Testis (tissue), 3 donors: Measurements from ENCODE around the gene NCOA4. TPM values are rescaled to one million over a fixed set of nuclear protein-coding genes. Genes with fewer than 3 reads are reported as not detected.
"Not testable (repeated sequence)": the region's sequence is repeated elsewhere in the genome, so short reads cannot be mapped to it uniquely, and the experiment has no call there.

Experiments used
- DNase-seq: peaks from one replicate; pipeline ENCODE4 v3.0.0-alpha.2; 2019
- H3K27ac ChIP-seq, 2 donors: fragments of 200-600 bp; sonication (generic); one replicate each; pipeline ENCODE4 v1.5.1; 2019
- H3K27me3 ChIP-seq: fragments of 200-600 bp; sonication (generic); one replicate; pipeline ENCODE4 v1.5.1; 2019
- H3K36me3 ChIP-seq: fragments of 200-600 bp; sonication (generic); one replicate; pipeline ENCODE4 v1.5.1; 2017; ENCODE audit warnings: low read depth; ENCODE audit errors: missing control alignments
- H3K4me1 ChIP-seq: fragments of 200-600 bp; sonication (generic); one replicate; pipeline ENCODE4 v1.5.1; 2019
- H3K4me3 ChIP-seq, 2 donors: fragments of 200-600 bp; sonication (generic); one replicate each; pipeline ENCODE4 v1.5.1; 2017 to 2019
- H3K9me3 ChIP-seq: fragments of 200-600 bp; sonication (generic); one replicate; pipeline ENCODE4 v1.5.1; 2017
- CTCF ChIP-seq, 3 experiments: fragments of 450-650 bp in 2 of 3; fragments of 200-600 bp in 1 of 3; sonication (generic) in 1 of 3; IDR thresholded peaks; one replicate each; pipeline ENCODE4 v1.5.1; 2016 to 2019; ENCODE audit warnings: antibody characterized with exemption in 3 of 3, mild to moderate bottlenecking in 2 of 3, moderate library complexity in 1 of 3
- POLR2A ChIP-seq: fragments of 450-650 bp; IDR thresholded peaks from one replicate; pipeline ENCODE4 v1.6.1; 2017; ENCODE audit warnings: antibody characterized with exemption, mild to moderate bottlenecking, moderate library complexity
- WGBS, 2 donors: methylation state at CpG; one replicate each; pipeline ENCODE4 v1.1.5; 2018; 5-methylcytosine and 5-hydroxymethylcytosine counted together
- intact Hi-C: fragments of 100-400 bp; cut with DNase I; formaldehyde crosslinking; loops from one replicate; pipeline ENCODE4 v1.15.1; 2023; ENCODE audit warnings: low total_unique reads
- polyA plus RNA-seq: library from polyadenylated mRNA; stranded (reverse); fragments of 350-450 nt; fragmentation: Illumina TruSeq; extraction: RNeasy Lipid Tissue Mini Kit (QIAGEN cat#74804); gene quantifications from one replicate; pipeline ENCODE4 v1.2.3, GENCODE V29; 2014; ENCODE audit warnings: low read depth, low replicate concordance; ENCODE audit not compliant: insufficient read depth
- total RNA-seq, 2 donors: library from RNA; depleted of rRNA; stranded (reverse); fragments of >200 nt; gene quantifications; one replicate each; pipeline ENCODE4 v1.2.3, GENCODE V29; 2016

NCOA4 gene
- total and polyA plus RNA-seq, 3 donors from 2014 or later: 64.4 to 90.8 (median 76.0) TPM

DNA sequence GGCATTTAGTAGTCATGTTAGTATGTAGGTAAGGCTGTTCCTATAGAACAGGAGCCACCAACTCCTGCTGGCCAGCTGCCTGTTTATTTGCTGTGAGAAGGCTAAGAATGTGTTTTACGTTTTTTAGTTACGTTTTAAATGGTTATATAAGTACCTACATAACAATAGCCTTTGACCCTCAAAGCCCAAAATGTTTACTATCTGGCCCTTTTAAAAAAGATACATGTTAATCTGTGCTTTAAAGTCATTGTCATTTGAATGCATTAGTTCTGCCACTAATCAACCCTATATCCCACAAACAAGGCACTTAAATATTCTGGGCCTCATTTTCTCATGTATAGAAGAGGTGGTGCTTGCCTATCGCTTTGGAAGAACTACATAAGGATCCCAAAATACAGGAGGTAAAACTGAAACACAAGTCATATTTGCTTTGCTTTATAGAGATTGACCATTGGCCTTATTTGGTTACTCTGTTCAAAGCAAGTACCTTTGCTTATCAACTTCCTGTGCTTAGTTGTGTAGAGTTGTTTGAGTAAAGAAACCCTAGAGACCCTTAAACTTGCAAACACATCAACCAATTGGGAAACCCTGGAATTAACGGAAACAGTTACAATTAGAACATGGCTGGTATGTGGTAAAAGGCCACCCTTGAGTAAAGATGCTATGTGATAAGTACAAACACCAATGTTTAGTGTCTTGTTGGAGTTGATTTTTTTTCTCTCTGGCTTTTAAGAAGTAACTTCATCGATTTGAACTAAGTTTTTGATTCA lies 32.2 kb downstream of the NCOA4 start:
- no peak for TF ChIP-seq POLR2A
- TF ChIP-seq CTCF (IDR thresholded peaks at IDR 0.05): no peak
- intact Hi-C loops: no loop called here
- WGBS, 2 donors: 83 to 85% methylated on average over 5 of the region's 5 CpGs
- DNase-seq: no peak
- H3K36me3 ChIP-seq: no peaks in the 10 kb centered on the region
- H3K9me3 ChIP-seq: no peaks in the 10 kb centered on the region
- no peak overlapping the region for H3K4me3 ChIP-seq
- no peaks in the 10 kb centered on the region for H3K27me3 ChIP-seq
- H3K27ac ChIP-seq: no peak overlapping the region
- H3K4me1 ChIP-seq: no peaks in the 10 kb centered on the region

- H3K9me3 ChIP-seq: no peaks in the 10 kb centered on the region
- TF ChIP-seq POLR2A (no peak), CTCF (IDR thresholded peaks at IDR 0.05) (no peak)
- H3K27me3 ChIP-seq: no peaks in the 10 kb centered on the region
- WGBS, 2 donors: 90 to 96% methylated on average over 4 of the region's 4 CpGs
- no peaks in the 10 kb centered on the region for H3K36me3 ChIP-seq
- no peaks in the 10 kb centered on the region for H3K4me1 ChIP-seq
- H3K4me3 ChIP-seq: no peak overlapping the region
- no peak for DNase-seq
- intact Hi-C loops: no loop called here
- no peak overlapping the region for H3K27ac ChIP-seq
Observed at GRCh38 chr10:45997557-45997956, 32.9 kb downstream of the NCOA4 start.

GRCh38 chr10:45985590-45985989 lies 44.8 kb downstream of the NCOA4 start:
- WGBS, 2 donors: 80 to 89% methylated on average over 3 of the region's 3 CpGs
- H3K4me3 ChIP-seq, H3K9me3 ChIP-seq, H3K27me3 ChIP-seq, intact Hi-C loops, H3K4me1 ChIP-seq, H3K36me3 ChIP-seq, DNase-seq, H3K27ac ChIP-seq: not testable (repeated sequence)

DNA sequence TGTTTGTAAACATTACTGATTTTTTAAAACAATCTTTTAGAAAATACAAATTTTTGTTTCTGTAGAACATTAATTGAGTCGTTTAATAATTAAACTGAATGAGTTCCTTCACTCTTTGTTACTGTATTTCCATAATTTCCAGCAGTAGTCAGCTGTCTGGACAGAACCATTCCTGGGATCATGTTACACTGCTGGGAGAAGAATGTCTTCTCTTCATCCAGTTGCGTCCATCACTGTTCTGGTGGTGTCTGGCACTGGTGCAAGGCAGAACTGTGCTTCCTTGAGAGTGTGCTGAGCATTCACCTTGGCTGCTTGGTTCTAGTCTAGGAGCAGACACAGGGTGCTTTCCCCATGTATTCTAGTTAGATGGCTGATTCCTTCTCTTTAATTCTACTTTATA lies 46.0 kb downstream of the NCOA4 start:
- H3K27me3 ChIP-seq, H3K36me3 ChIP-seq, intact Hi-C loops, H3K4me1 ChIP-seq, H3K27ac ChIP-seq, DNase-seq, H3K9me3 ChIP-seq, H3K4me3 ChIP-seq: not testable (repeated sequence)
- WGBS, 2 donors: 73 to 83% methylated on average over 2 of the region's 2 CpGs

DNA sequence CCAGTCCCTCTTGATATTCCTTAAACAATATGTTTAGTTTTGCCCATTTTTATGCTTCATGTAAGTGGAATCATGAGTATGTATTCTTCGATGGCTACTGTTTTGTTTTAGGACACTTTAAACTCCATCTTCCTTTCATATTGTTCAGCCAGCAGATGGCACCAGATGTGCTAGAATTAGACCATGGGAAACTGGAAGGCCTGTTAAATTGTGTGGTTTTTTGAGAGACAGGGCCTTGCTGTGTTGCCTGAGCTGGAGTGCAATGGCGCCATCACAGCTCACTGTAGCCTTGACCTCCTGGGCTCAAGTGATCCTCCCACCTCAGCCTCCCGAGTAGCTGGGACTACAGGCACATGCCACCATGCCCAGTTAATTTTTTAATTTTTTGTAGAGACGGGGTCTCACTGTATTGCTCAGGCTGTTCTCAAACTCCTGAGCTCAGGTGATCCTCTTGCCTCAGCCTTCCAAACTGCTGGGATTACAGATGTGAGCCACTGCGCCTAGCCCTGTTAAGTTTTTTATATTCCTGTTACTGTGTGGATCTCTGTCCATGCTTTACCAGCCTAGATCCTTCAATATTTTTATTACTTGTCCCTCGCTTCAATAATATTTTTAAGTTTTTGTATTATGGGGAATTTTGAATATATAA lies 46.8 kb downstream of the NCOA4 start:
- peak; percentile 48 for DNase-seq
- intact Hi-C loops: not testable (repeated sequence)
- 64 to 72% methylated on average over 6 of the region's 6 CpGs for WGBS, 2 donors

DNA sequence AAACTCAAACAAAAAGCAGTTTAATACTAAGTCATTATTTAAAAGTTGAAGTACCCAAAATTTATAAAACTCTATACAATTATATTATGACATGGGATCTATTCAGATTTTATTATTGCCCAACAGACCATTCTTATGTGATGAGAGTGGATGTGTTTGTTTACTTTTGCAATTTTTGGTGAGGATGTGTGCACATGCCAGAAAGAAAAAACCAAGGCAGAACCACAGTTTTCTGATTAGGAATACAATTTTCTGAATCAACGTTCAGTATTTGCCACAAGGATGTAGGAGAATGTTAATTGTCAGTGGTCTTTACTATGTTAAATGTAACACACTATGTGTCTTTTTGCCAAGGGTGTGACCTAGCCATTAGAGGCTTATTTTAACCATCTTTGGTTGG lies 49.1 kb downstream of the NCOA4 start:
- H3K27ac ChIP-seq, H3K27me3 ChIP-seq, H3K4me1 ChIP-seq, H3K9me3 ChIP-seq, DNase-seq, H3K4me3 ChIP-seq, intact Hi-C loops, H3K36me3 ChIP-seq: not testable (repeated sequence)
- 33% methylated on average over 1 of the region's 1 CpG for WGBS, 2 donors

More for the DNA sequence above, 46.8 kb downstream of the NCOA4 start:
- H3K27me3 ChIP-seq, H3K36me3 ChIP-seq, H3K4me1 ChIP-seq, H3K9me3 ChIP-seq, H3K4me3 ChIP-seq, H3K27ac ChIP-seq: not testable (repeated sequence)
- TF ChIP-seq CTCF (IDR thresholded peaks at IDR 0.05): peak in 2 of 3 experiments; percentile 11 to 13

DNA sequence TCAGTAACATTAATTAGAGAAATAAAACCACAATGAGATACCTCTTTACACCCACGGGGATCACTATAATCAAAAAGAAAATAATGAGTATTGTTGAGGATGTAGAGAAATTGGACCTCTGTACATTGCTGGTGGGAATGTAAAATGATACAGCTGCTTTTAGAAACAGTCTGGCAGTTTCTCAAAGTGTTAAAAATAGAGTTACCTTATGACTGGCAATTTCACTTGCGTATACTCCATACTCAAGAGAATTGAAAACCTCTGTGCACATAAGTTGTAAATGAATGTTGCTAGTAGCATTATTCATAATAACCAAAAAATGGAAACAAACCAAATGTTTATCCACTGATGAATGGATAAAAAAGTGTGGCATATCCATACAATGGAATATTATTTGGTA lies 51.9 kb downstream of the NCOA4 start:
- H3K27me3 ChIP-seq, intact Hi-C loops, H3K27ac ChIP-seq, DNase-seq, H3K4me1 ChIP-seq, H3K36me3 ChIP-seq, H3K9me3 ChIP-seq, H3K4me3 ChIP-seq: not testable (repeated sequence)
- WGBS, 2 donors: 88 to 92% methylated on average over 1 of the region's 2 CpGs

DNA sequence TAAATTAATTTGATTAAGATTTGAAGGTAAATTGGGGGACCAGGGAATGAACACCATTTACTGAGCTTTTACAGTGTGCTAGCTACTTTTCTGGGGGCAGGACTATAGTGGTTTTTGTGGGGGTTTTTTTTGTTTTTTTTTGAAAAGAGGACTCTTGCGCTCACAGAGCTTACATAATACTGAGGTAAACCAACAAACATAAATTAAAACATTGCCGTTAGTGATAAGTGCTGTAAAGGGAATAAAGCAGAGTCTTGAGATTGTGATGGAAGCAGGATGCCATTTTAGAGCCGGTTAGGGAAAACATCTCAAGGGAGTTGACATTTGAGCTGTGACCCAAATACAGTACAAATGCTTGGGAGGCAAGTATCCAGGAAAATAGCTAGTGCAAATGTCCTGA lies 56.4 kb downstream of the NCOA4 start:
- H3K27ac ChIP-seq, intact Hi-C loops, H3K36me3 ChIP-seq, H3K27me3 ChIP-seq, H3K4me3 ChIP-seq, H3K9me3 ChIP-seq, H3K4me1 ChIP-seq, DNase-seq: not testable (repeated sequence)
- 56 to 59% methylated on average over 3 of the region's 3 CpGs for WGBS, 2 donors

GRCh38 chr10:45972813-45973169 lies 57.6 kb downstream of the NCOA4 start:
- H3K4me1 ChIP-seq, DNase-seq, H3K27me3 ChIP-seq, intact Hi-C loops, H3K9me3 ChIP-seq, H3K36me3 ChIP-seq: not testable (repeated sequence)
- H3K4me3 ChIP-seq: peak overlapping the region; percentile 77 to 81
- H3K27ac ChIP-seq: peak overlapping the region; percentile 65 to 85
- WGBS, 2 donors: 0 to 1% methylated on average over 10 of the region's 10 CpGs
